ENCODE results near the gene WWC1. TPM values are rescaled to one million over a fixed set of nuclear protein-coding genes. Genes with fewer than 3 reads are reported as not detected.

Gene WWC1
- polyA plus RNA-seq, 1 donor, result 80.0 TPM

- no peak for DNase-seq
These were observed 152.1 kb downstream of the WWC1 start for GRCh38 chr5:168443533-168443932.

- no peak for DNase-seq
These were observed 152.7 kb downstream of the WWC1 start for GRCh38 chr5:168443950-168444700.

- no peak for DNase-seq
These were observed 155.7 kb downstream of the WWC1 start for GRCh38 chr5:168446983-168447619.

GRCh38 chr5:168447808-168448207 is 156.4 kb downstream of the WWC1 start:
- DNase-seq, result no peak

- DNase-seq, result no peak
These were observed 157.7 kb downstream of the WWC1 start for GRCh38 chr5:168449166-168449565.

GRCh38 chr5:168451565-168451964 is 160.1 kb downstream of the WWC1 start:
- no peak for DNase-seq

GRCh38 chr5:168455201-168455600 is 163.8 kb downstream of the WWC1 start:
- no peak for DNase-seq

GRCh38 chr5:168457542-168457941 is 166.1 kb downstream of the WWC1 start:
- DNase-seq, result no peak

GRCh38 chr5:168460606-168461005 is 169.2 kb downstream of the WWC1 start:
- no peak for DNase-seq

- no peak for DNase-seq
These were observed 171.6 kb downstream of the WWC1 start for GRCh38 chr5:168463081-168463480.

GRCh38 chr5:168464214-168464613 is 172.8 kb downstream of the WWC1 start:
- DNase-seq, result no peak

- DNase-seq, result no peak
These were observed 173.2 kb downstream of the WWC1 start for GRCh38 chr5:168464641-168465040.

- no peak for DNase-seq
These were observed 176.4 kb downstream of the WWC1 start for GRCh38 chr5:168467755-168468330.

- no peak for DNase-seq
These were observed 177.4 kb downstream of the WWC1 start for GRCh38 chr5:168468836-168469235.

- DNase-seq, result no peak
These were observed 178.4 kb downstream of the WWC1 start for GRCh38 chr5:168469816-168470215.

GRCh38 chr5:168471785-168472184 is 180.3 kb downstream of the WWC1 start:
- DNase-seq, result no peak

GRCh38 chr5:168472329-168472728 is 180.9 kb downstream of the WWC1 start:
- DNase-seq, result no peak

- no peak for DNase-seq
These were observed 182.9 kb downstream of the WWC1 start for GRCh38 chr5:168474319-168474718.

- DNase-seq, result no peak
These were observed 185.6 kb downstream of the WWC1 start for GRCh38 chr5:168477060-168477459.

- no peak for DNase-seq
These were observed 187.7 kb downstream of the WWC1 start for GRCh38 chr5:168479166-168479565.

- no peak for DNase-seq
These were observed 189.2 kb downstream of the WWC1 start for GRCh38 chr5:168480601-168481000.

- DNase-seq, result no peak
These were observed 189.9 kb downstream of the WWC1 start for GRCh38 chr5:168481330-168481788.

GRCh38 chr5:168482361-168482760 is 190.9 kb downstream of the WWC1 start:
- no peak for DNase-seq

Measured in left kidney (tissue), 2 donors.